ENCODE results near the gene HYLS1.
"Not testable (repeated sequence)": the region's sequence is repeated elsewhere in the genome, so short reads cannot be mapped to it uniquely, and the experiment has no call there.

Gene HYLS1

GRCh38 chr11:125887373-125888324, at the start of gene HYLS1:
HYLS1 (plus strand) TSS chr11:125887668; CDS start chr11:125899369, 11,701 bp downstream.
- peak; percentile 97 for DNase-seq (ENCODE audit: low read depth)

GRCh38 chr11:125842321-125842948, 45.0 kb upstream of the HYLS1 start:
- DNase-seq (ENCODE audit: low read depth): no peak

GRCh38 chr11:125846188-125846587, 41.3 kb upstream of the HYLS1 start:
- no peak for DNase-seq (ENCODE audit: low read depth)

- DNase-seq (ENCODE audit: low read depth): not testable (repeated sequence)
Observed at GRCh38 chr11:125857670-125858069, 29.8 kb upstream of the HYLS1 start.

- not testable (repeated sequence) for DNase-seq (ENCODE audit: low read depth)
Observed at GRCh38 chr11:125862786-125863185, 24.7 kb upstream of the HYLS1 start.

- not testable (repeated sequence) for DNase-seq (ENCODE audit: low read depth)
Observed at GRCh38 chr11:125865354-125865753, 22.1 kb upstream of the HYLS1 start.

GRCh38 chr11:125869521-125869920, 17.9 kb upstream of the HYLS1 start:
- no peak for DNase-seq (ENCODE audit: low read depth)

- peak; percentile 42 for DNase-seq (ENCODE audit: low read depth)
Observed at GRCh38 chr11:125871391-125872137, 15.9 kb upstream of the HYLS1 start.

- DNase-seq (ENCODE audit: low read depth): no peak
Observed at GRCh38 chr11:125872138-125872491, 15.4 kb upstream of the HYLS1 start.

GRCh38 chr11:125873881-125874555, 13.4 kb upstream of the HYLS1 start:
- no peak for DNase-seq (ENCODE audit: low read depth)

GRCh38 chr11:125874556-125875124, 12.8 kb upstream of the HYLS1 start:
- DNase-seq (ENCODE audit: low read depth): peak; percentile 69

GRCh38 chr11:125881291-125881690, 6.2 kb upstream of the HYLS1 start:
- no peak for DNase-seq (ENCODE audit: low read depth)

- DNase-seq (ENCODE audit: low read depth): no peak
Observed at GRCh38 chr11:125883375-125883774, 4.1 kb upstream of the HYLS1 start.

- DNase-seq (ENCODE audit: low read depth): peak; percentile 42
Observed at GRCh38 chr11:125886997-125887372, 483 bp upstream of the HYLS1 start.

- DNase-seq (ENCODE audit: low read depth): peak; percentile 28
Observed at GRCh38 chr11:125890447-125891100, 3.1 kb downstream of the HYLS1 start.

- peak; percentile 10 for DNase-seq (ENCODE audit: low read depth)
Observed at GRCh38 chr11:125892071-125892470, 4.6 kb downstream of the HYLS1 start.

- no peak for DNase-seq (ENCODE audit: low read depth)
Observed at GRCh38 chr11:125892994-125893393, 5.5 kb downstream of the HYLS1 start.

GRCh38 chr11:125901872-125902271, 14.4 kb downstream of the HYLS1 start:
- DNase-seq (ENCODE audit: low read depth): no peak

GRCh38 chr11:125902277-125902926, 14.9 kb downstream of the HYLS1 start:
- peak; percentile 11 for DNase-seq (ENCODE audit: low read depth)

GRCh38 chr11:125902927-125903710, 15.7 kb downstream of the HYLS1 start, which contains the start of gene PUS3:
PUS3 (minus strand) TSS chr11:125903206; CDS start chr11:125896284, 6,922 bp downstream.
- DNase-seq (ENCODE audit: low read depth): peak; percentile 73
